Astrocyte of the hippocampus (primary cell): ENCODE data around the gene PPIL3.
A peak's percentile ranks its signal among the peaks of the same experiment; 100 is the strongest.
"Not testable (repeated sequence)": the region's sequence is repeated elsewhere in the genome, so short reads cannot be mapped to it uniquely, and the experiment has no call there.

ENCODE experiments used
- DNase-seq: peaks from one replicate; pipeline ENCODE4 v3.0.0; 2011; ENCODE audit warnings: low read depth, low spot score

PPIL3 gene

DNA sequence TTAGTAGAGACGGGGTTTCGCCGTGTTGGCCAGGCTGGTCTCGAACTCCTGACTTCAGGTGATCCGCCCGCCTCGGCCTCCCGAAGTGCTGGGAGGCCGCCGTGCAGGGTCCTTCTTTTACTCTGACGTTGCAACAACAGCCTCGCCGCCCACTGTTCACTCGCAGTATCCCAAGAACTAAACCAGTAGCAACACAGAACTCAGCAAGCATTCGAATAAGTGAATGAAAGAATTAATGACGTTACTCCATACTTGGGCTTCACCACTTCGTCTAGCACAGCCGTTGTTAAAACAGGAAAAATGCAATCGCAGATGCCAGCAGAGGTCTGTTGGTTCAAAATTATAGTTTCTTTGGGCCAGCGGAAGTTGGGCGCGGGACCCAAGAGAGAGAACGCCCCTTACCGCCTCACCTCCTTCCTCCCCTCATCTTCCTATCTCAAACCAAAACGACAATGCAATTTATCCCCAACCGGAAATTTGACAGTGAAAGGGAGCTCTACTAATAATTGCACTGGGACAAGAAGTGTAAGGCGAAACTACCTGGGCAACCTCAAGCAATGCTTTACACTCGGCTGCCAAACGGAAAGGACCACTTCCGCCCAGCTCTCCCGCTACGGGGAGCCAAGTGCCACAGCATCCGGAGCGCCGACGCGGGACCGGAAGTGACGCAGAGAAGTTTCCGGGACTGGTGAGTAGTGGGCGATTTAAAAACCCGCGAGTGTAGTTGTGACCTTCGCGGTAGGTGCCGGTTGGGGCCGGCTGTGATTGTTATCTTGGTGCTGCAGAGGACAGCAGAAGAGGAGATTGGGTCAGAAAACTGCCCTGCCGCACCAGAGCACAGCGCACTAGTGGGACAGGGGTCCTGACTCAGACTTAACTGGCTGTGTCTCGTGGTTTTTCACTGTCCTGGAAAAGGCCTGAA is at the start of gene PPIL3, which contains the start of gene NIF3L1:
Gene PPIL3, minus strand, starts transcription at position 374 of the 922 bp plus-strand sequence. CDS start 1,462 bp downstream, outside the sequence.
Gene NIF3L1, plus strand, starts transcription at position 668 of the 922 bp plus-strand sequence. CDS start 2,573 bp downstream, outside the sequence.
- DNase-seq: peak; percentile 99

DNA sequence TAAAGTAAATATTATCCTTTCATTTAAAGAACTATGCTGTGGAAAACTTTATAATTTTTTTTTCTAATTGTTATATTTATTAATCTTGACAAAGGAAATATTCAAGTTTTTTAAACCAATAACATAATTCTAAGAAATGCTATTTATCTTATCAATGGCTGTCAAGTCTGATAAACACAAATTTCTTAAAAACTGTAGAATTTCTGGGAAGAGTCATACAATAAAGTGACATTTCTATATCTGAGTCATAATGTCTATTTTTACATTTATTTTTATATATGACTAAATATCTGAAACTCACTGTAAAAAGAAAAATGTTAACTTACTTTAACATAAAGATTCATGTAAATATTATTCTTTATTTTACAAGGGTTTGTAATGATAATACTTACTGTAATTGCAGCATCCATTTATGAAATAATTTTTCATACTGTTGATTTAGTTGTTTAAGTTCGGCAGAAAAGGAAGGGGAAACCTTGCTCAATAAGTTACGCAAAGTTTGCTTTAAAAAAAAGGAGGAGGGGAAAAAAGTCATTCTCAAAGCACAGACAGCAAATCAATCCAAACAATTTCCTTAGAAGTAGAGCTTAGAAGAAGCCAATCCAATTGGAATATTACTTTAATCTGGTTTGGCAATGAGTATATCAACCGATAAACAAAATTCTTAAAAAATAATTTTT is 42.2 kb upstream of the PPIL3 start:
- no peak for DNase-seq

DNA sequence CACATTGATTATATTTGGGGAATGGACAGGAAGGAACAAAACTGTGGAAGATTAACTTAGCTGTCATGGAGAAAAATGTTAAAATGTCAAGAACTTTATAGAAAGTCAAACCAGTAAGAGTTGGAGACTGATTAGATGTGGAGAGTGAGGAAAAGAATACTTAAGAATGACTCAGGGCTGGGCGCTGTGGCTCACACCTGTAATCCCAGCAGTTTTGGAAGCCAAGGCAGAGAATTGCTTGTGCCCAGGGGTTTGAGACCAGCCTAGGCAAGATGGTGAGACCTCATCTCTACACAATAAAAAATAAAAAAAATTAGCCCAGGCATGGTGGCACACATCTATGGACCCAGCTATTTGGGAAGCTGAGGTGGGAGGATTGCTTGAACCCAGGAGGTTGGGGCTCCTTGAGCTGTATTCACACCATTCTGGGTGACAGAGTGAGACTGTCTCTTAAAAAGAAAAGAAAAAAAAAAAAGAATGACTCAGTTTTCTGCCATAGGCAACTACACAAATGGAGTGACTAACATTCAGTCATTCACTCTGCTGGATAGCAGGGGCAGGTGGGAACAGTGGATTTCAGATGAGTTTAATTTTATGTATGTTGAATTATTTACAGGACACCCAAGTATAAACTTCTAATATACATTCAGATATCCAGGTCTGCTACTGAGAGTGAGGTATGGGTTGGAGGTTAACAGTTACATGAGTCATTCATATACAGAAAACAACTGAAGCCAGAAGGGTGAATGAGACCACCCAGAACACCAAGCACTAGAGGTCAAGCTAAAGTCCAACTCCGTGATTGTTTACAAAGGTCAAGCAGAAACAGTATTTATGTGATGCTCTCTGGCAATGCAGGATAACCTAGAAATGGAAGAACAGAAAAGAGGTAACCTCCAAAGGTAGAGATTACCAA is 40.7 kb upstream of the PPIL3 start:
- DNase-seq: no peak

DNA sequence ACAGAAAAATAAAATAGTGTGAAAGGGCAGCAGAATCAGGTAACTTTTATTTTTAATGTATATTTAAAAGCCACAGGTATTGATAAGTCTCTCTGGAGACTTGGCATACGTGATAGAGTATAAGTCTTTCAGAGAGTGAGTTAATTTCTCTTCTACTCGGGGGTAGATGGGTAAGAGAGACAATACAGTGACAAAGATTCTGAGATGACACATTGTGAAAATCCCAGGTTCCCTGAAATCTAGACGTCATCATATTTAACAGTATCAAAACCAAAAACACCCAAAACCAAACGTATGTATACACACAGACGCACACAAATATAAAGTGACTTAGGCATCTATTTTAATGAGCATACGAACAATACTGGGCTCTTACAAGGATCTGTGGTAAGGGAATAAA is 33.6 kb upstream of the PPIL3 start:
- no peak for DNase-seq

DNA sequence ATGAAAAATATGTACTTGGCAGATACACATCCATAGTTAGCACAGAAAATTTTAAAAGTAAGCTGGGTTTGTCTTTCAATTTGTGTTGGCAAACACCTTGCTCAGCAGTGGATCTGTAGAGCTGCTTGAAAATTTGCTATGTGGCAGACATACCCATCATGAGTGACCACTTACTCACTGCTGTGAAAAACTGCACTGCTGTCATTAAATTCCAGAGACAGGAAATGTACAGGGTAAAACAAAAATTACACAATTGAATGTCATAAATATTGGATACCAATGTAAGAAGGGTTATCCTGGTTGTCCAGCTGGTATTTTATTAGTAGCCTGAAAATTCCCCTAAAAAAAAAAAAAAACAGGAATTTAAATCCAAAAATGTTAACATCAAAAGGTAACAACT is 24.8 kb upstream of the PPIL3 start:
- DNase-seq: peak; percentile 51

DNA sequence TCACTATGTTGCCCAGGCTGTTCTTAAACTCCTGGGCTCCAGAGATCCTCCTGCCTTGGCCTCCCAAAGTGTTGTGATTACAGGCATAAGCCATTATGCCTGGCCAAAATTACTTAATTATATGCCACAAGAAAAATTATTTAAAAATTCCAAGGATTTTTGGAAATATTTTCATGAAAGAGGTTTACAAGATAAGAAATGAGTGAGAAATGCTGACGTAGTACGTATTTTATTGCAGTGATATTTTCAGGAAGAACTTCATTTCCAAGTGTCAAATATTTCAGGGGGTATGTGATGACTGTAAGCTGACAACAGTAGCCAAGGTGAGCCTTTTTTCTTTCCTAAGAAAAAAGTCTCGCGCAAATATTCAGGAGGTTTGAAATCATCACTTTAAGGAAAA is 21.1 kb upstream of the PPIL3 start:
- DNase-seq: no peak

DNA sequence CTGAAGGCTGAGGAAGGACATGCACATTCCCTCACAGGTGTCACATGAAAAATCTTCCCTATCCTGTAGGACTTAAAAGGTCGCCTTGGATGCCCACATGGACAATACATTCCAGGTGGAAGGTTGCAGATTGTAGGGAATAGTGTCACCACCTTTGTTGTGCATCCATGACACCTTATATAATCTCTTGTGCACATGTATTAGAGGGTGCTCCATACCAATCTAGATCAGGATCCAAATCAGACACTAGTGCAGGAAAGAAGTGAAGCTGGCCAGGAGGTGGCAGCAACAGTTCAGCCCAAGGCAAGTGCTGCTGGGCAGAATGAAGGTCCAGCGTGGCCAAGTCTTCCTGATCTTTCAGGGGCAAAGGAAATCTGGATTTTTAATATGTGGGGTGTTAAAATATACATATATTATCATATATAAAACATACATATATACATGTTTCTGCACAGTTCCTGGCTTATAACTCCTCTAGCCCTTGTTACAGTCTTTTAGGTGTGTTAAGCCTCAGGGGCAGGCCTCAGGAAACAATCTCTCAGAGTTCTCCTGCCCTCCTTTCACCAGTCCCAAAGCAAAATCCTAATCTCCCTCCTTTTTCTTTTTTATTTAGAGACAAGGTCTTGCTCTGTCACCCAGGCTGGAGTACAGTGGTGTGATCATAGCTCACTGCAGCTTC is 16.9 kb upstream of the PPIL3 start:
- peak; percentile 84 for DNase-seq

DNA sequence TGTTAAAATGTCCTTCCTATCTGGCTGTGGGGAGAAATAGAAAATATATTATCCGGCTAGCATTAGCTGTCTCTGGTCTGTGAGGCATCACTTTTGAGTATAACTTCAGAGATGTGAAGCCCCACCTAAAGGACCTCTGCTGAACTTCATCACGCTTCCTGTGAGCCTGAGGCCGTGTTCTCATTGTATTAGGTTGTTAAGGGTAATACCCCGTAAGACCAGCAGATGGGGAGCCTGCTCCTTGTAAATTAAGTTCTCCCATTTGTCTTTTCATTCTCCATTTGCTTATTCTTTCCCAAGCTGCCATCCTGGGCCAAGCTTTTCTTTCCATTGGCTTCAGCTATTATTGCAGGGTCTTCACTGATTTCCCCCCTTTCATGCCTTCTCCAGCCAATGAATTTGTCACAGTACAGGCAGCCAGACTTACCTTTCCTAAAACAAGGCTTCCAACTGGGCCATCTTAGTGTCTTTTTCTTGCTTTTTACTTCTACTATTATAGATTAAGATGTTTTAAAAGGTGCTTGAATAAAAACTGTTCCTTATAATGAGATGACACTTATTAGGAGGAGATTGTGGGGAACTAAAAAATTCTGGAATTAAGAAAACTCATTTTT is 12.7 kb upstream of the PPIL3 start:
- DNase-seq: peak; percentile 92

DNA sequence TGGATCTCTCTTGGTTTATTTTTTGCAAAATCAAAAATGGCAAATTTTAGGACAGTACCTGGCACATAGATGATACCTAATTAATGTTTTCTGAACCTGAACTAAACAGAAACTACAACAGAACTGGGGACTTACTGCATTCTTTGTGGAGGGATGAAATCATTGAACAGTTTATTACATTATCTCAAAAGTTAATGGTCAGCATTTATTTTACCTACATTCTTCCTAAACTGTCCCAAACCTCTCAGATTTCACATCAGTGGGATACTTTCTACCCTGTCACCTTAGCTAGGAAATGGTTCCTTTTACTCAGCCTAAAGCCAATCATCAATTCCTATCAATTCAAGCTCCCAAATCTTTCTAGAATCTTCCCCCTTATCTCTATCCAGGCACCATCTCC is 10.6 kb upstream of the PPIL3 start:
- no peak for DNase-seq

DNA sequence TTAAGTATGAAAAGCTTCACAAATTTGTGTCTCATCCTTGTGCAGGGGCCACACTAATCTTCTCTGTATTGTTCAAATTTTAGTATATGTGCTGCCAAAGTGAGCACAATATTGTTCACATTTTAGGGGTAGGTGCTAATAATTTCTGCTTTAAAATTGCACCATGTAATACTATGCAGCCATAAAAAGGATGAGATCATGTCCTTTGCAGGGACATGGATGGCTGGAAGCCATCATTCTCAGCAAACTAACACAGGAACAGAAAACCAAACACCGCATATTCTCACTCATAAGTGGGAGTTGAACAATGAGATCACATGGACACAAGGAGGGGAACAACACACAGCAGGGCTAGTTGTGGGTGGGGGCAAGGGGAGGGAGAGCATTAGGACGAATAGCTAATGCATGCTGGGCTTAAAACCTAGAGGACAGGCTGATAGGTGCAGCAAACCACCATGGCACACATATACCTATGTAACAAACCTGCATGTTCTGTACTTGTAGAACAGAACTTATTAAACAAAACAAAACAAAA is 7.1 kb downstream of the PPIL3 start:
- not testable (repeated sequence) for DNase-seq

DNA sequence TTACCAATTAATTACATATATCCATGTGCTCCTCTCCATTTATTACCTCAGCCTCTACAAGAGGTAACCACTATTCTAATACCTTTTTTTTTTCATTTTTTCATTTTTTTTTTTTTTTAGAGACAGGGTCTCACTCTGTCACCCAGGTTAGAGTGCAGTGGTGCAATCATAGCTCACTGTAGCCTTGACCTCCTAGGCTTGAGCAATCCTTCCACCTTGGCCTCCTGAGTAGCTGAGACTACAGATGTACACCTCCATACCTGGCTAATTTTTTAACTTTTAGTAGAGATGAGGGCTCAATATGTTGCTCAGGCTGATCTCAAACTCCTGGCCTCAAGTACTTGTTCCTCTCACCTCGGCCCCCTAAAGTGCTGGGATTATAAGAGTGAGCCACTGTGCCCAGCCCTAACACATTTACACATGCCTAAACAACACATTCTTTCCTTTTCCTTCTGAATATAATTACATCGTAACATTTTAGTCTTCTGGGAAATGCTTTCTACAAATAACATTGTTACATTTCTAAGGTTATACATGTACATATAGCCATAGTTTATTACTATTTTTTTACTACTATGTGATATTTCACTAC is 10.5 kb downstream of the PPIL3 start:
- DNase-seq: no peak

DNA sequence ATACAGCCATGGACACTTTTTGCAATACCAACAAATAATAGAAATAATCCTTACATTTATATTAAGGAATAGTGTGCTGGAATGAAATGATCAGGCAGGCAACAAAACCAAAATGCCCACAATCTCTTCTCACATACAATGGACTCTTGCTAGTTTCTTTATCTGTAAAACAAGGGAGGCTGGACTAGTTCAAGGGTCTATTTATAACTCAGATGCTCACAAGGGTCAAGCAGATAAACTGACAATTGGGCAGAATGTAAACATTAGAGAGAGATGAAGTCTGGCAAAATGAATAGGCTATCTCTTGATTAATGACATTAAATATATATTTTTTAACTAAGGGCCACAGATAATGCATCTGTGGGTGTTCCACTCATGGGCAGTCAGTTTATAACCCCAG is 11.4 kb downstream of the PPIL3 start:
- no peak for DNase-seq

DNA sequence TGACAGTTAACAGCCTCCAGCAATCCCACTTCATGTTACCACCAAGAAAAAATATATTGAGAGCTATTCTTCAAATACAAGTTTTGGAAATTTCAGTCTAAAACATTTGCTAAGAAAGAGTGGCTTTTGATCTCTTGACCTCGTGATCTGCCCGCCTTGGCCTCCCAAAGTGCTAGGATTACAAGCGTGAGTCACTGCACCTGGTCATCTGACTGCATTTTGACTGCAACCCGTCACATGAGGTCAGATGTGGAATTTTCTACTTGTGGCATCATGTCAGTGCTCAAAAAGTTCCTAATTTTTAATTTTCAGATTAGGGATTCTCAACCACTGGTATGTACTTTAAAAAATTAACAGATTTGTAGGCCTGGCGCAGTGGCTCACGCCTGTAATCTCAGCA is 15.3 kb downstream of the PPIL3 start:
- DNase-seq: no peak

DNA sequence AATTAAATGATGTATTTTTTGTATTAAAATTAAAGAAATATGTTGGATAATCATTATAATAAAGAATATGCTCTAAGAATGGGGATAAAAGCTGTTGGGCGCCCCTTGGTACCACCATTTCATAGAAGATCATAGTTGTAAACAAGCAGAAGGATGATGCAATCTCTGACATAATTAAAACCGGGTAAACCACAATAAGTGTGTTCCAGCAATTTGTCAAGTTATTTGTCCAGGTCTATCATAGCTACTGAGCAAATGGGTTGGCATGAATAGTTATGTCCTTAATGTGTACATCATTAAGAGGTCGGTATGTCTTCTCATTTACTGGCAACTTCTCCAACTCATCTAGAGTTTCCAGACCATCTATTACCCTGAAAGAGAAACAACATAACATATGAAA is 17.7 kb downstream of the PPIL3 start:
- no peak for DNase-seq

DNA sequence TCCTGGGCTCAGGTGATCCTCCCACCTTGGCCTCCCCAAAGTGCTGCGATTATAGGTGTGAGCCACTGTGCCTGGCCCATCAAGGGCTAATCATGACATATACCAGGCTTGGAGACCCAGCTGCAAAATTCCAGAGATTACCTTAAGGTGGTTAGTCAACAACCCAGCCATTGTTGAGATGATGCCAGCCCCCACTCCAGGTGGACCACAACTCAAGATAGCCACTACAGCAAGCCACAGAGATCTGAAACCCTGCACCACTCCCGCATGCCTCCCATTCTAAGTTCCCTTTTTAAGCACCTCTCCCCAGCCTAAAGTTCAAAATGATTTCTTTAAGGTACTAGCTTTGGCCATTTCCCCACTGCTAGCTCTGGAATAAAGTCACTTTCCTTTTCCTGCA is 19.9 kb downstream of the PPIL3 start:
- DNase-seq: no peak

DNA sequence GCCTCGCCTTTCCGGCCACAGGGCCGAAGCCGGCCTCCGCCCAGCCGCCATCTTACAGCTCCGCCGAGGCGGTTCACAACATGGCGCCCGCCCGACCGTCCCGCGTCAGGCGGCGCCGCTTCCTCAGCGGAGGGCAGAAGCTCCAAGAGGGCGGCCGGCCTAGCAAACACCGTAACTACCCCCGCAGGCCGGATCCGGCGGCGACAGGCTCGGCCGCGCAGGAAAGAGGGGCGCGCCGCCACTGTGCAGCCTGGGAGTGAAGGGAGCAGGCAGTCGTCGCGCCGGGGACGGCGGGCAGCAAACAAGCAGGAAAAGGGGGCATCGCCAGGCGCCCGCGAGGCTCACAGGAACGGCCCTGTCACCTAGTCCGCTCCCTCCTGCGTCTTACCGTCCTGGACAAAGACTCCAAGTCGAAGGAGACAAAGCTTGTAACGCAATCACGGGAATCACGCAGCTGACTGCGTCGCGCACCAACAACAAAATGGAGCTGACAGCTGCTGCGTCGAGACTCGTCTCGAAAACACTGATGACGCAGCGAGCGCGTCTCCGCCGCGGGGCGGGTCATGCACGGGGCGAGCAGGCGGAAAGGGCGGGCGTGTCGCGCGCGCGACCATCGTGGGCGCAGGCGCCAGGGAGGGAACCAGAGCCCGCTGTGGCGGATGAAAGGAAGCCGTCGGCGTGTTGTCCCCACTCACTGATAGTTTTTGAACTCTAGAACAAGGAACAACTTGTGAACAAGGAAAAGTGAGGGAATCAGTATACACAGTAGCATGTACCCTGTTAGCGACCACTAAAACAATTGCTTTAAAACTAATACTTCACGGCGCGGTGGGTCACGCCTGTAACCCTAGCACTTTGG is 24.5 kb downstream of the PPIL3 start, which contains the start of gene CLK1:
Gene CLK1, minus strand, starts transcription at position 483 of the 859 bp plus-strand sequence. CDS start 2,796 bp downstream, outside the sequence.
- peak; percentile 98 for DNase-seq

DNA sequence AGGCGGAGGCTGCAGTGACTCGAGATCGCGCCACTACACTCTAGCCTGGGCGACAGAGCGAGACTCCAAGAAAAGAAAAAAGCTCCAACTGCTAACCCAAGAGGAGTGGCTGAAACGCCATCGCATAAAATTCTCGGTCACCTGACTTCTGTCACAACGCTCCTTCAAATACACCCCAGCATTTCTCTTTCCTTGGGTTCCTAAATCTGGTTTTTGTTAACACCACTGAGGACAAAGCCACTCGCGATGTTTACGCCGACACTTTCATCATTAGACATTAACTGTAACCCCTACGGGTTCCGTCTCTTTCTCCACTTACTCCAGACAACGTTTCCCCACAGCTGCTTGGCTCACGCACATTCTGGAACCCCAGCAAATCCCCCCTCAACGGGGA is 25.1 kb downstream of the PPIL3 start:
- no peak for DNase-seq

DNA sequence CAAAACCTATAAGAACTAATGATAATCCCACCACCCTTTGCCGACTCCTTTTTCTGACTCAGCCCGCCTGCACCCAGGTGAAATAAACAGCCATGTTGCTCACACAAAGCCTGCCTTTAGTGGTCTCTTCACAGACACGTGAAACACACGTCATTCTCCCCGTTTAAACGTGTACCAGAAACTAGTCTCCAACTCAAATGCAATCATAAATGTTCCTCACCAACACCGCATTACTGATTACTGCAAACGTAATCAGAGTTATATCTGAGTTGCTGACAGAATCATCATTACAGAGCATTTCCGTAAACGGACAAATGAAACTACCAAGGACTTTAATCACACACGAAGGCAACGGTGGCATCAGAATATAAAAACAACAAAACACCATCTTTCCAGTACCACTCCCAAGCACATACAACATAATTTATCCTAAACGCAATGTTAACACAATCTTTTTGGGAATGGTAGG is 26.3 kb downstream of the PPIL3 start:
- peak; percentile 76 for DNase-seq
